EL (cell line): Measurements from ENCODE around the gene PLEKHA6.

Experiments used
- DNase-seq: peaks from one replicate; pipeline ENCODE4 v3.0.0-alpha.2; 2016

Gene PLEKHA6

GRCh38 chr1:204203206-204203767 is 156.4 kb downstream of the PLEKHA6 start:
- DNase-seq: no peak

GRCh38 chr1:204202481-204202880 is 157.2 kb downstream of the PLEKHA6 start:
- DNase-seq: no peak

GRCh38 chr1:204201348-204202040 is 158.2 kb downstream of the PLEKHA6 start:
- DNase-seq: no peak

- DNase-seq: no peak
Measured at GRCh38 chr1:204199579-204199978, 160.2 kb downstream of the PLEKHA6 start.

GRCh38 chr1:204198348-204199340 is 161.1 kb downstream of the PLEKHA6 start:
- peak; percentile 88 for DNase-seq

GRCh38 chr1:204197068-204197467 is 162.7 kb downstream of the PLEKHA6 start:
- no peak for DNase-seq

- DNase-seq: no peak
Measured at GRCh38 chr1:204196068-204196795, 163.5 kb downstream of the PLEKHA6 start, which contains the start of gene KISS1. KISS1 (minus strand) TSS chr1:204196491; CDS start chr1:204192876, 3,615 bp downstream.

- DNase-seq: no peak
Measured at GRCh38 chr1:204194771-204195170, 165.0 kb downstream of the PLEKHA6 start.

GRCh38 chr1:204194080-204194479 is 165.6 kb downstream of the PLEKHA6 start:
- DNase-seq: no peak

GRCh38 chr1:204192589-204193352 is 167.0 kb downstream of the PLEKHA6 start:
- DNase-seq: no peak

- DNase-seq: no peak
Measured at GRCh38 chr1:204192046-204192445, 167.7 kb downstream of the PLEKHA6 start.

GRCh38 chr1:204191456-204191855 is 168.3 kb downstream of the PLEKHA6 start:
- DNase-seq: no peak

GRCh38 chr1:204190212-204191211 is 169.2 kb downstream of the PLEKHA6 start:
- peak; percentile 47 for DNase-seq

GRCh38 chr1:204188959-204189639 is 170.6 kb downstream of the PLEKHA6 start:
- no peak for DNase-seq

- DNase-seq: no peak
Measured at GRCh38 chr1:204186597-204186996, 173.1 kb downstream of the PLEKHA6 start.

GRCh38 chr1:204181116-204181515 is 178.6 kb downstream of the PLEKHA6 start:
- no peak for DNase-seq

GRCh38 chr1:204180133-204180532 is 179.6 kb downstream of the PLEKHA6 start:
- no peak for DNase-seq

GRCh38 chr1:204178487-204179281 is 181.0 kb downstream of the PLEKHA6 start:
- DNase-seq: no peak

- peak; percentile 24 for DNase-seq
Measured at GRCh38 chr1:204177133-204177532, 182.6 kb downstream of the PLEKHA6 start.
